Gastrocnemius medialis (tissue), 4 donors: ENCODE measurements around the gene TBR1. TPM values are rescaled to one million over a fixed set of nuclear protein-coding genes. Genes with fewer than 3 reads are reported as not detected.
A peak's percentile ranks its signal among the peaks of the same experiment; 100 is the strongest.

Source experiments
- ATAC-seq, 2 donors: fragments of 150-250 bp; one replicate each; pipeline ENCODE4 v1.9.1; 2016
- DNase-seq, 2 donors: peaks; one replicate each; pipeline ENCODE4 v3.0.0-alpha.2; 2019
- H3K27ac ChIP-seq, 4 donors: fragments of 200-600 bp; sonication (generic); 1 replicate in 1 of 4; 2 replicates in 3 of 4; pipeline ENCODE4 v1.5.1; 2016 to 2018; ENCODE audit warnings: mild to moderate bottlenecking in 2 of 4, moderate library complexity in 1 of 4
- H3K27me3 ChIP-seq, 3 donors: fragments of 200-600 bp; sonication (generic) in 2 of 3; 1 replicate in 1 of 3; 2 replicates in 2 of 3; pipeline versions ENCODE4 v1.5.1 to v1.6.0; 2016 to 2019; ENCODE audit warnings: mild to moderate bottlenecking in 1 of 3, moderate library complexity in 1 of 3
- H3K36me3 ChIP-seq, 2 donors: fragments of 200-600 bp; sonication (generic) in 1 of 2; one replicate each; pipeline ENCODE4 v1.5.1; 2017 to 2018
- H3K4me1 ChIP-seq, 2 donors: fragments of 200-600 bp; sonication (generic) in 1 of 2; one replicate each; pipeline ENCODE4 v1.5.1; 2016 to 2017; ENCODE audit warnings: mild to moderate bottlenecking in 2 of 2
- H3K4me3 ChIP-seq, 4 donors: fragments of 200-600 bp; sonication (generic) in 3 of 4; 1 replicate in 1 of 4; 2 replicates in 3 of 4; pipeline ENCODE4 v1.5.1; 2016 to 2019; ENCODE audit warnings: mild to moderate bottlenecking in 2 of 4
- H3K9me3 ChIP-seq, 3 donors: fragments of 200-600 bp; sonication (generic) in 2 of 3; 1 replicate in 1 of 3; 2 replicates in 2 of 3; pipeline ENCODE4 v1.5.1; 2016 to 2019
- CTCF ChIP-seq, 5 experiments: fragments of 450-650 bp in 3 of 5; fragments of 200-600 bp in 2 of 5; sonication (generic) in 2 of 5; IDR thresholded peaks in 4 of 5; conservative IDR thresholded peaks in 1 of 5; 1 replicate in 4 of 5; 2 replicates in 1 of 5; pipeline ENCODE4 v1.5.1; 2016 to 2019; ENCODE audit warnings: antibody characterized with exemption in 5 of 5, mild to moderate bottlenecking in 3 of 5, moderate library complexity in 3 of 5
- POLR2A ChIP-seq, 2 donors: fragments of 450-650 bp; IDR thresholded peaks; one replicate each; pipeline ENCODE4 v1.6.1; 2017; ENCODE audit warnings: antibody characterized with exemption in 2 of 2, mild to moderate bottlenecking in 2 of 2, moderate library complexity in 2 of 2
- in situ Hi-C, 4 donors: fragments of 200-750 bp; cut with MboI; loops; one replicate each; pipeline versions ENCODE4 v1.15.0 to v1.8.0; 2017; ENCODE audit warnings: low sequenced_read_pairs in 4 of 4
- intact Hi-C: fragments of 100-400 bp; cut with DNase I; formaldehyde crosslinking; loops from one replicate; pipeline ENCODE4 v1.15.1; 2023; ENCODE audit warnings: low total_unique reads
- total RNA-seq, 4 donors: library from RNA; depleted of rRNA; stranded (reverse); fragments of >200 nt; gene quantifications; one replicate each; pipeline versions ENCODE4 v1.1.0 to v1.2.3, GENCODE V29; 2016

The TBR1 gene
- total RNA-seq, 4 donors from 2014 or later, result not detected

GRCh38 chr2:161424394-161424769 is 8.3 kb downstream of the TBR1 start:
- peaks cover 95 to 96% (median 96%) of the 10 kb centered on the region in 3 donors for H3K27me3 ChIP-seq
- H3K36me3 ChIP-seq, result no peaks in the 10 kb centered on the region
- TF ChIP-seq POLR2A (IDR thresholded peaks at IDR 0.05), result no peak
- TF ChIP-seq CTCF (IDR thresholded peaks at IDR 0.05 in 4 of 5, conservative IDR thresholded peaks at IDR 0.05 in 1 of 5), result no peak
- peak overlapping the region; percentile 15 to 45 (median 35) for H3K4me3 ChIP-seq
- H3K4me1 ChIP-seq, result peaks cover 6 to 7% of the 10 kb centered on the region in 2 donors
- in situ Hi-C loops, result no loop called here
- no peaks in the 10 kb centered on the region for H3K9me3 ChIP-seq
- no peak for DNase-seq
- no peak overlapping the region for H3K27ac ChIP-seq
- intact Hi-C loops, result no loop called here
- no peak for ATAC-seq

GRCh38 chr2:161424891-161425727 is 9.0 kb downstream of the TBR1 start:
- Histone ChIP-seq H3K4me1 (peaks cover 6 to 7% of the 10 kb centered on the region in 2 donors), H3K27me3 (peaks cover 89 to 96% (median 90%) of the 10 kb centered on the region in 3 donors), H3K9me3 (no peaks in the 10 kb centered on the region), H3K27ac (no peak overlapping the region), H3K36me3 (no peaks in the 10 kb centered on the region), H3K4me3 (no peak overlapping the region)
- ATAC-seq (no peak), DNase-seq (no peak)
- TF ChIP-seq POLR2A (IDR thresholded peaks at IDR 0.05) (no peak), CTCF (IDR thresholded peaks at IDR 0.05 in 4 of 5, conservative IDR thresholded peaks at IDR 0.05 in 1 of 5) (no peak)
- in situ Hi-C loops (no loop called here), intact Hi-C loops (no loop called here)

- Histone ChIP-seq H3K36me3 (no peaks in the 10 kb centered on the region), H3K9me3 (no peaks in the 10 kb centered on the region), H3K27ac (no peak overlapping the region), H3K4me1 (peaks cover 6 to 7% of the 10 kb centered on the region in 2 donors), H3K4me3 (no peak overlapping the region), H3K27me3 (peaks cover 82 to 91% (median 85%) of the 10 kb centered on the region in 3 donors)
- in situ Hi-C loops, result no loop called here
- intact Hi-C loops, result no loop called here
- ATAC-seq (no peak), DNase-seq (no peak)
- no peak for TF ChIP-seq POLR2A (IDR thresholded peaks at IDR 0.05)
- TF ChIP-seq CTCF (IDR thresholded peaks at IDR 0.05 in 4 of 5, conservative IDR thresholded peaks at IDR 0.05 in 1 of 5), result no peak
These were observed 9.8 kb downstream of the TBR1 start for GRCh38 chr2:161425728-161426454.

- DNase-seq (no peak), ATAC-seq (no peak)
- peak overlapping the region in 3 of 4 donors; percentile 15 to 21 (median 18) for H3K4me3 ChIP-seq
- peaks cover 76 to 85% (median 84%) of the 10 kb centered on the region in 3 donors for H3K27me3 ChIP-seq
- H3K9me3 ChIP-seq, result no peaks in the 10 kb centered on the region
- no peaks in the 10 kb centered on the region for H3K36me3 ChIP-seq
- H3K4me1 ChIP-seq, result peaks cover 6 to 7% of the 10 kb centered on the region in 2 donors
- TF ChIP-seq CTCF (IDR thresholded peaks at IDR 0.05 in 4 of 5, conservative IDR thresholded peaks at IDR 0.05 in 1 of 5) (peak in 1 of 5 experiments; percentile 23), POLR2A (IDR thresholded peaks at IDR 0.05) (no peak)
- intact Hi-C loops, result no loop called here
- in situ Hi-C loops, result no loop called here
- no peak overlapping the region for H3K27ac ChIP-seq
These were observed 10.4 kb downstream of the TBR1 start for GRCh38 chr2:161426455-161426921.
